BE2C (cell line): ENCODE measurements around the gene DLD.

Experiments used
- DNase-seq: peaks from one replicate; pipeline ENCODE4 v3.0.0-alpha.2; 2020
- H3K27me3 ChIP-seq: fragments of 250-450 bp; sonication (Bioruptor Pico); 2 replicates; pipeline ENCODE4 v1.5.1; 2020; ENCODE audit warnings: mild to moderate bottlenecking
- H3K36me3 ChIP-seq: fragments of 250-450 bp; sonication (Bioruptor Pico); 2 replicates; pipeline ENCODE4 v1.5.1; 2020; ENCODE audit warnings: mild to moderate bottlenecking
- H3K4me1 ChIP-seq: fragments of 250-450 bp; sonication (Bioruptor Pico); 2 replicates; pipeline ENCODE4 v1.5.1; 2020
- H3K4me3 ChIP-seq: 2 replicates; pipeline ENCODE4 v1.5.1; 2011; ENCODE audit warnings: low read depth, low read length
- H3K9me3 ChIP-seq: fragments of 250-450 bp; sonication (Bioruptor Pico); 2 replicates; pipeline ENCODE4 v1.5.1; 2020
- CTCF ChIP-seq: IDR thresholded peaks from 2 replicates; pipeline ENCODE4 v1.5.1; 2012; ENCODE audit warnings: mild to moderate bottlenecking, low read depth, low read length

The DLD gene

DNA sequence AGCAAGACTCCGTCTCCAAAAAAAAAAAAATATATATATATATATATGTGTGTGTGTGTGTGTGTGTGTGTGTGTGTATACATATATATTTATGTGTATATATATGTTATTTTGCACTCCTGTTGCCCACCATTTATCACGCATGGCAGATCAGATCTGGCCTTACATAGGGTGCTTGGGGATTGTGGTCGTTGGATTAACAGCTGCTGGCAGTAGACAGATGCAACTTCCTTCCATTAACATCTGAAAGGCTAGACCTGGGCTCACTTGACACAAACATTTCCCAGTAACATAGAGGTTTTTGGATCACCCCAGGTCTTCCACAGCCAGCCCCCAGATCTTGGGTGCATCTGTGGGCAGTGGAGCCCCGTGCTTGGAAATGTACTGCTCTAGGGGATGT is 40.8 kb upstream of the DLD start:
- Histone ChIP-seq H3K36me3 (no peaks in the 10 kb centered on the region), H3K9me3 (no peaks in the 10 kb centered on the region), H3K27me3 (peaks cover 16% of the 10 kb centered on the region), H3K4me1 (no peaks in the 10 kb centered on the region), H3K4me3 (no peak overlapping the region)
- DNase-seq = no peak
- no peak for TF ChIP-seq CTCF

DNA sequence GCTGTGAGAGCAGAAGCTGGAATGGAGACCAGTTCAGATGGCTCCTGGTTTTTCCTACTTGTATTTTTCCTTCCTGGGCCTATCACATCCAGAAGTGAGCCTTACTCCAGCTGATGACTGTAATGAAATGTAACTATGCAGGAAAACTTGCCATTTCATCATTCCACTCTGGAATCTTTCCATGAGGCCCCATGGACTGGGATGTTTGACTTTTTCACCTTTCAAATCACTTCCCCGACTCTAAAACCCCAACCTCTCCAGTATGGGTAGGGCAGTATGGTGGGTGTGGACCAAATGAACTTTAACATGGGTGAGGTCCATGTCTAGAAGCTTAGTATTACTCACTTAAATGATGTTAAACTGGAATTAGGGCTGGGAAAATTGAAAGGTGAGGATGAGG is 40.3 kb upstream of the DLD start:
- TF ChIP-seq CTCF = no peak
- Histone ChIP-seq H3K27me3 (peaks cover 16% of the 10 kb centered on the region; the same call in 1 of the 2 replicates), H3K9me3 (no peaks in the 10 kb centered on the region), H3K36me3 (no peaks in the 10 kb centered on the region), H3K4me3 (no peak overlapping the region), H3K4me1 (no peaks in the 10 kb centered on the region)
- DNase-seq = no peak

- Histone ChIP-seq H3K4me1 (no peaks in the 10 kb centered on the region), H3K9me3 (no peaks in the 10 kb centered on the region), H3K36me3 (no peaks in the 10 kb centered on the region), H3K27me3 (peaks cover 11% of the 10 kb centered on the region; the same call in 1 of the 2 replicates), H3K4me3 (no peak overlapping the region)
- TF ChIP-seq CTCF = no peak
- no peak for DNase-seq
Measured at GRCh38 chr7:107854454-107854853, 36.5 kb upstream of the DLD start.

DNA sequence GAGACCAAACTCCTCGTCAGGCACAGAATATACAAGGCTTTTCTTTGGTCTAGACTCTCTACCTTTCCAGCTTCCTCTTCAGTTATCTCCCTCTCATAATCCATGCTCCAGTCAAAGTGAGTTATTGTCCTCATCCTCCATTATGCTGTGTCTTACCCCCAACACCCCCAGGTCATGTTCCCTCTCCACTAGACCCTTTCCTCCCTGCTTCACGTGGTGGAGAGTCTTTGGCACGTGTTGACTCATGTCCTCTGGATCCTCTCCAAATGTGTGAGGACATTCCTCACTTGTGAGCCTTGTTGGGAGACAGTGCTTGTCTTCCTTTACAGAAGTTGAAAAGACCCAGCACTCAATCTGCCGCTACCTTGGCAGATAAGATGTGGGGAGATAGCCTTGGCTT is 36.0 kb upstream of the DLD start:
- H3K4me3 ChIP-seq = no peak overlapping the region
- no peak for TF ChIP-seq CTCF
- H3K4me1 ChIP-seq = no peaks in the 10 kb centered on the region
- no peaks in the 10 kb centered on the region for H3K36me3 ChIP-seq
- H3K27me3 ChIP-seq = peaks cover 11% of the 10 kb centered on the region; the same call in 1 of the 2 replicates
- no peaks in the 10 kb centered on the region for H3K9me3 ChIP-seq
- DNase-seq = no peak

GRCh38 chr7:107856806-107857540 is 34.0 kb upstream of the DLD start:
- Histone ChIP-seq H3K4me1 (no peaks in the 10 kb centered on the region), H3K9me3 (no peaks in the 10 kb centered on the region), H3K36me3 (no peaks in the 10 kb centered on the region), H3K4me3 (no peak overlapping the region), H3K27me3 (peaks cover 8% of the 10 kb centered on the region; the same call in 1 of the 2 replicates)
- no peak for TF ChIP-seq CTCF
- no peak for DNase-seq

DNA sequence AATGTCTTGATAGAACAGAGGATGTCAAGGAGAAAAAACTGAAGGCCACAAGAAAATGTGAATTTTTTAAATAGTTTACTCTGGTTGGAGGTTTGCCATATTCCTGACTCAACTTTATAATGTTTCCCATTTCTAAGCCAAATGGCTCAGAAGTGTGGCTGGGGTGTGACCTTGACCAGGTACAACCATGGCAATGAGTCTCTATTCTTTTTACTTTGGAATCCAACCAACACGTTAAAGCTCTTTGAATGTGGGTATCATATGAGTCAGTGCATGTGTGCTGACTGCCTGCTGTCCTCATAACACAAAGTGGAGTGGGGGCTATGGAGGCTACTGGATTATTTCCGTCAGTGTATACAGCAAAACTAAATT is 33.5 kb upstream of the DLD start:
- Histone ChIP-seq H3K27me3 (peaks cover 8% of the 10 kb centered on the region; the same call in 1 of the 2 replicates), H3K4me3 (no peak overlapping the region), H3K9me3 (no peaks in the 10 kb centered on the region), H3K36me3 (no peaks in the 10 kb centered on the region), H3K4me1 (no peaks in the 10 kb centered on the region)
- DNase-seq = no peak
- no peak for TF ChIP-seq CTCF
